IMR-90 (cell line): Measurements from ENCODE around the gene DUT. TPM values are rescaled to one million over a fixed set of nuclear protein-coding genes. Genes with fewer than 3 reads are reported as not detected.
A peak's percentile ranks its signal among the peaks of the same experiment; 100 is the strongest.

Experiments used
- ATAC-seq: fragments of 200-7000 bp; cut with Tn5 transposase; 2 replicates; pipeline ENCODE4 v1.9.1; 2020; ENCODE audit warnings: low read depth, mild to moderate bottlenecking, moderate library complexity
- BruUV-seq: library from RNA; stranded (reverse); fragments of 400-500 nt; replicated peaks from 2 replicates; lab custom pipeline; 2021; lab: Mats Ljungman, UMichigan
- CTCF ChIA-PET: fragments of 300-600 bp; formaldehyde crosslinking; extraction: SDS; loops from one replicate; lab custom pipeline; 2021; ENCODE audit warnings: antibody characterized with exemption; lab: Yijun Ruan, JAX
- POLR2A ChIA-PET: fragments of 300-600 bp; sonication (Branson Sonifier 250); formaldehyde crosslinking; loops from one replicate; lab custom pipeline; 2022; ENCODE audit warnings: antibody characterized with exemption; ENCODE audit not compliant: unreplicated experiment; lab: Charles Lee
- DNase-seq: peaks from one replicate; pipeline ENCODE4 v3.0.0; 2013
- H2AFZ ChIP-seq: replicated peaks from 2 replicates; pipeline ENCODE3; 2013; ENCODE audit warnings: low read length, mild to moderate bottlenecking; ENCODE audit not compliant: poor library complexity
- H2AK5ac ChIP-seq: 2 replicates; pipeline ENCODE4 v1.6.1; 2013; ENCODE audit warnings: low read depth, low read length, inconsistent platforms
- H2AK9ac ChIP-seq: replicated peaks from 2 replicates; pipeline ENCODE3; 2013; ENCODE audit warnings: mild to moderate bottlenecking, low read depth, low read length, moderate library complexity; ENCODE audit not compliant: poor library complexity
- H2BK120ac ChIP-seq: 2 replicates; pipeline ENCODE4 v1.6.1; 2013; ENCODE audit warnings: low read depth, low read length, inconsistent platforms
- H2BK15ac ChIP-seq: 3 replicates; pipeline ENCODE4 v1.6.1; 2013; ENCODE audit warnings: low read depth, low read length, inconsistent platforms
- H2BK20ac ChIP-seq: 2 replicates; pipeline ENCODE4 v1.6.1; 2013; ENCODE audit warnings: low read depth, mild to moderate bottlenecking, inconsistent platforms, low read length, moderate library complexity
- H2BK5ac ChIP-seq: 2 replicates; pipeline ENCODE4 v1.6.1; 2013; ENCODE audit warnings: mild to moderate bottlenecking, low read depth, low read length, inconsistent platforms; ENCODE audit not compliant: poor library complexity, severe bottlenecking
- H3K14ac ChIP-seq: replicated peaks from 2 replicates; pipeline ENCODE4 v1.6.1; 2013; ENCODE audit warnings: low read depth, low read length, inconsistent platforms
- H3K18ac ChIP-seq: 2 replicates; pipeline ENCODE4 v1.6.1; 2013; ENCODE audit warnings: low read depth, low read length, control low read depth
- H3K23ac ChIP-seq: 2 replicates; pipeline ENCODE4 v1.6.1; 2013; ENCODE audit warnings: low read depth, low read length, inconsistent platforms
- H3K27ac ChIP-seq: 2 replicates; pipeline ENCODE4 v1.5.1; 2013; ENCODE audit warnings: mild to moderate bottlenecking, control low read depth, low read length; ENCODE audit not compliant: insufficient read depth
- H3K27me3 ChIP-seq: 2 replicates; pipeline ENCODE4 v1.6.1; 2013; ENCODE audit warnings: low read length; ENCODE audit not compliant: control insufficient read depth, insufficient read depth
- H3K36me3 ChIP-seq: 2 replicates; pipeline ENCODE4 v1.6.1; 2013; ENCODE audit warnings: low read length, mixed read lengths; ENCODE audit not compliant: control insufficient read depth, insufficient read depth
- H3K4ac ChIP-seq: 2 replicates; pipeline ENCODE4 v1.6.1; 2013; ENCODE audit warnings: low read depth, low read length, inconsistent platforms
- H3K4me1 ChIP-seq: 2 replicates; pipeline ENCODE4 v1.6.1; 2013; ENCODE audit warnings: low read length, mixed read lengths; ENCODE audit not compliant: control insufficient read depth, insufficient read depth
- H3K4me2 ChIP-seq: 2 replicates; pipeline ENCODE4 v1.6.1; 2013; ENCODE audit warnings: low read depth, mild to moderate bottlenecking, control low read depth, low read length, moderate library complexity
- H3K4me3 ChIP-seq: 2 replicates; pipeline ENCODE4 v1.5.1; 2013; ENCODE audit warnings: low read depth, mild to moderate bottlenecking, control low read depth, low read length, moderate library complexity; ENCODE audit not compliant: insufficient read depth
- H3K56ac ChIP-seq: 2 replicates; pipeline ENCODE4 v1.6.1; 2013; ENCODE audit warnings: low read length, inconsistent platforms; ENCODE audit not compliant: insufficient read depth; ENCODE audit errors: extremely low read depth
- H3K79me1 ChIP-seq, 2 experiments: 2 replicates each; pipeline ENCODE4 v1.6.1; 2013; ENCODE audit warnings: low read length in 2 of 2, inconsistent platforms in 1 of 2, low read depth in 1 of 2
- H3K9ac ChIP-seq: 2 replicates; pipeline ENCODE4 v1.6.1; 2013; ENCODE audit warnings: low read depth, low read length, control low read depth
- H3K9me1 ChIP-seq: 2 replicates; pipeline ENCODE4 v1.6.1; 2013; ENCODE audit warnings: low read length, inconsistent platforms; ENCODE audit not compliant: insufficient read depth
- H3K9me3 ChIP-seq: 2 replicates; pipeline ENCODE4 v1.6.1; 2013; ENCODE audit warnings: low read length; ENCODE audit not compliant: control insufficient read depth, insufficient read depth
- H4K20me1 ChIP-seq: 2 replicates; pipeline ENCODE4 v1.6.1; 2013; ENCODE audit warnings: low read length, inconsistent platforms; ENCODE audit not compliant: insufficient read depth
- H4K5ac ChIP-seq: 2 replicates; pipeline ENCODE4 v1.6.1; 2013; ENCODE audit warnings: mild to moderate bottlenecking, low read depth, low read length, control low read depth
- H4K8ac ChIP-seq, 2 experiments: 2 replicates each; pipeline ENCODE4 v1.6.1; 2013; ENCODE audit warnings: low read depth in 2 of 2, low read length in 2 of 2, control low read depth in 1 of 2, inconsistent platforms in 1 of 2
- H4K91ac ChIP-seq: 2 replicates; pipeline ENCODE4 v1.6.1; 2013; ENCODE audit warnings: low read depth, low read length, inconsistent platforms; ENCODE audit not compliant: insufficient read depth
- BHLHE40 ChIP-seq: fragments of 150-350 bp; IDR thresholded peaks from 2 replicates; pipeline ENCODE4 v1.6.1; 2016; ENCODE audit warnings: mild to moderate bottlenecking, low read depth, low read length
- CEBPB ChIP-seq: IDR thresholded peaks from 2 replicates; pipeline ENCODE4 v1.6.1; 2012; ENCODE audit warnings: low read depth, low read length, improper control_type of control experiment
- CHD1 ChIP-seq: IDR thresholded peaks from 2 replicates; pipeline ENCODE4 v1.6.1; 2012; ENCODE audit warnings: low read depth, low read length, improper control_type of control experiment
- FOS ChIP-seq: fragments of 150-350 bp; IDR thresholded peaks from 2 replicates; pipeline ENCODE4 v1.6.1; 2016; ENCODE audit warnings: low read depth, low read length
- MAFK ChIP-seq: IDR thresholded peaks from 2 replicates; pipeline ENCODE4 v1.6.1; 2012; ENCODE audit warnings: low read depth, low read length, improper control_type of control experiment
- MAZ ChIP-seq: IDR thresholded peaks from 2 replicates; pipeline ENCODE4 v1.6.1; 2012; ENCODE audit warnings: low read depth, mild to moderate bottlenecking, low read length, improper control_type of control experiment, moderate library complexity, borderline replicate concordance
- MXI1 ChIP-seq: IDR thresholded peaks from 2 replicates; pipeline ENCODE4 v1.6.1; 2012; ENCODE audit warnings: low read depth, mild to moderate bottlenecking, low read length, moderate library complexity, borderline replicate concordance
- NFE2L2 ChIP-seq: fragments of 150-350 bp; IDR thresholded peaks from 2 replicates; pipeline ENCODE4 v1.6.1; 2016; ENCODE audit warnings: low read depth, mild to moderate bottlenecking, low read length
- POLR2A ChIP-seq: IDR thresholded peaks from 2 replicates; pipeline ENCODE4 v1.6.1; 2012; ENCODE audit warnings: mild to moderate bottlenecking, low read depth, low read length
- RAD21 ChIP-seq: IDR thresholded peaks from 2 replicates; pipeline ENCODE4 v1.6.1; 2012; ENCODE audit warnings: low read length, improper control_type of control experiment
- RCOR1 ChIP-seq: IDR thresholded peaks from 2 replicates; pipeline ENCODE4 v1.6.1; 2012; ENCODE audit warnings: mild to moderate bottlenecking, low read length, improper control_type of control experiment; ENCODE audit not compliant: insufficient replicate concordance
- RFX5 ChIP-seq: IDR thresholded peaks from 2 replicates; pipeline ENCODE4 v1.8.0; 2012; ENCODE audit warnings: low read depth, mild to moderate bottlenecking, low read length, moderate library complexity
- SMC3 ChIP-seq: fragments of 150-350 bp; IDR thresholded peaks from 2 replicates; pipeline ENCODE4 v1.6.1; 2016; ENCODE audit warnings: low read depth, mild to moderate bottlenecking, antibody characterized with exemption, low read length, moderate library complexity
- WGBS, 2 experiments: methylation state at CpG; one replicate each; pipeline versions ENCODE4 v1.1.5 to v1.1.7; 2013; ENCODE audit warnings: missing lambda C conversion rate in 2 of 2; ENCODE audit not compliant: insufficient read length in 1 of 2; ENCODE audit errors: extremely low coverage in 2 of 2; 5-methylcytosine and 5-hydroxymethylcytosine counted together
- dilution Hi-C: fragments of 300-500 bp; cut with HindIII; formaldehyde crosslinking; loops from one replicate; pipeline ENCODE4 v1.14.3; 2018; ENCODE audit warnings: low sequenced_read_pairs; ENCODE audit not compliant: unreplicated experiment
- in situ Hi-C: fragments of 300-500 bp; cut with MboI; formaldehyde crosslinking; loops from 3 replicates; pipeline ENCODE4 v1.14.3; 2019; ENCODE audit warnings: low sequenced_read_pairs, inconsistent platforms, mixed read lengths
- intact Hi-C: fragments of 100-400 bp; cut with micrococcal nuclease; formaldehyde crosslinking; loops from 2 replicates; pipeline ENCODE4 v1.10.0; 2022
- polyA plus RNA-seq, 3 experiments: library from polyadenylated mRNA; depleted of rRNA; stranded (reverse); fragments of >200 nt; gene quantifications; 2 replicates each; pipeline ENCODE4 v1.2.3, GENCODE V29; 2012; ENCODE audit warnings: low replicate concordance in 1 of 3
- total RNA-seq: library from RNA; depleted of rRNA; stranded (reverse); fragments of >200 nt; gene quantifications from 2 replicates; pipeline ENCODE4 v1.2.3, GENCODE V29; 2012
- TF ChIP-seq, protein P1 (sequence below): fragments of 150-350 bp; IDR thresholded peaks from 2 replicates; pipeline ENCODE4 v1.6.1; 2016; ENCODE audit warnings: low read depth, mild to moderate bottlenecking, low read length, moderate library complexity, borderline replicate concordance
- TF ChIP-seq, protein P2 (sequence below): conservative IDR thresholded peaks from 2 replicates; pipeline ENCODE4 v1.5.1; 2012; ENCODE audit warnings: mild to moderate bottlenecking, low read depth, low read length, improper control_type of control experiment
- TF ChIP-seq, protein P3 (sequence below): fragments of 150-350 bp; IDR thresholded peaks from 2 replicates; pipeline ENCODE4 v1.6.1; 2017; ENCODE audit warnings: mild to moderate bottlenecking, antibody characterized with exemption, low read length, low read depth

Gene DUT
- total and polyA plus RNA-seq, 2 of the 4 experiments (the other 2 are of a cell fraction): 18.8 to 36.4 TPM

DNA sequence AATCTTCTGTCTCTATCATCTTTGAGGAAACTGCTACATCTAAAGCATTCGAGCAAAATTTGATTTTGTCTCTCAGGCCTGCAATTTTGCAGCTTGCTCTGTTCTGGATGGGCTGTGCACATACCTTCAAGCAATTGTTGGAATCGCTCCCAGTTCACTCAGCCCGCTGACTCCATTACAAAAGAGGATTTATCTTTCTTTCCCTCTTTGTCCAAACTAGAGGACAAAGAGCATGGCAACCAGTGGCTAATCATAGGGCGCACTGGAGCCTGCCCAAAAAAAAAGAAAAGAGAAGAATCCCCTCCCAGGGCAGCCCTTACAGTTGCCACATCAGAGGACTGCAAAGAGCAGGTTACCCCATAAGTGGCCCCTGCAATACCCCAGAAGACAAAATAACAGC, 49.0 kb upstream of the DUT start:
- H3K27me3 ChIP-seq: no peaks in the 10 kb centered on the region; the same call in 1 of the 2 replicates
- no peak overlapping the region for H2BK5ac ChIP-seq
- no peak overlapping the region for H2BK15ac ChIP-seq
- no peak overlapping the region for H3K9ac ChIP-seq
- H3K79me1 ChIP-seq: no peaks in the 10 kb centered on the region
- no peak overlapping the region for H4K8ac ChIP-seq
- in situ Hi-C loops (loop anchor here (10.0 kb wide), 1 partner anchor 1087 kb away; no protein-coding TSS in a partner anchor), intact Hi-C loops (no loop called here), dilution Hi-C loops (no loop called here)
- H3K4me1 ChIP-seq: no peaks in the 10 kb centered on the region; the same call in none of the 2 replicates
- H3K14ac ChIP-seq: no peak overlapping the region
- no peak overlapping the region for H4K5ac ChIP-seq
- no peaks in the 10 kb centered on the region for H3K9me1 ChIP-seq
- H3K18ac ChIP-seq: no peak overlapping the region
- H2BK120ac ChIP-seq: no peak overlapping the region
- no peak overlapping the region for H3K4me3 ChIP-seq
- no peak overlapping the region for H3K23ac ChIP-seq
- H3K4me2 ChIP-seq: no peak overlapping the region
- no peak overlapping the region for H3K27ac ChIP-seq
- no peak overlapping the region for H2AK5ac ChIP-seq
- ChIA-PET POLR2A (no interaction called here), CTCF (no interaction called here)
- no peak for ATAC-seq
- BruUV-seq: no TSS peak
- H3K56ac ChIP-seq: no peak overlapping the region
- no peak overlapping the region for H2AFZ ChIP-seq
- WGBS, 2 experiments: 33% methylated on average over 3 of the region's 4 CpGs; no CpG with 5 or more reads in 1 of the 2 experiments
- peak; percentile 20 for DNase-seq
- no peaks in the 10 kb centered on the region for H3K36me3 ChIP-seq
- no peak overlapping the region for H4K91ac ChIP-seq
- no peaks in the 10 kb centered on the region for H3K9me3 ChIP-seq
- H2AK9ac ChIP-seq: no peak overlapping the region
- H4K20me1 ChIP-seq: no peaks in the 10 kb centered on the region
- no peak overlapping the region for H3K4ac ChIP-seq
- no peak overlapping the region for H2BK20ac ChIP-seq
- TF ChIP-seq RAD21: no peak
- no peak for TF ChIP-seq POLR2A
- TF ChIP-seq, protein P1, sequence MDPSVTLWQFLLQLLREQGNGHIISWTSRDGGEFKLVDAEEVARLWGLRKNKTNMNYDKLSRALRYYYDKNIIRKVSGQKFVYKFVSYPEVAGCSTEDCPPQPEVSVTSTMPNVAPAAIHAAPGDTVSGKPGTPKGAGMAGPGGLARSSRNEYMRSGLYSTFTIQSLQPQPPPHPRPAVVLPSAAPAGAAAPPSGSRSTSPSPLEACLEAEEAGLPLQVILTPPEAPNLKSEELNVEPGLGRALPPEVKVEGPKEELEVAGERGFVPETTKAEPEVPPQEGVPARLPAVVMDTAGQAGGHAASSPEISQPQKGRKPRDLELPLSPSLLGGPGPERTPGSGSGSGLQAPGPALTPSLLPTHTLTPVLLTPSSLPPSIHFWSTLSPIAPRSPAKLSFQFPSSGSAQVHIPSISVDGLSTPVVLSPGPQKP: no peak
- no peak for TF ChIP-seq CHD1
- TF ChIP-seq BHLHE40: no peak
- TF ChIP-seq NFE2L2: no peak
- TF ChIP-seq, protein P2, sequence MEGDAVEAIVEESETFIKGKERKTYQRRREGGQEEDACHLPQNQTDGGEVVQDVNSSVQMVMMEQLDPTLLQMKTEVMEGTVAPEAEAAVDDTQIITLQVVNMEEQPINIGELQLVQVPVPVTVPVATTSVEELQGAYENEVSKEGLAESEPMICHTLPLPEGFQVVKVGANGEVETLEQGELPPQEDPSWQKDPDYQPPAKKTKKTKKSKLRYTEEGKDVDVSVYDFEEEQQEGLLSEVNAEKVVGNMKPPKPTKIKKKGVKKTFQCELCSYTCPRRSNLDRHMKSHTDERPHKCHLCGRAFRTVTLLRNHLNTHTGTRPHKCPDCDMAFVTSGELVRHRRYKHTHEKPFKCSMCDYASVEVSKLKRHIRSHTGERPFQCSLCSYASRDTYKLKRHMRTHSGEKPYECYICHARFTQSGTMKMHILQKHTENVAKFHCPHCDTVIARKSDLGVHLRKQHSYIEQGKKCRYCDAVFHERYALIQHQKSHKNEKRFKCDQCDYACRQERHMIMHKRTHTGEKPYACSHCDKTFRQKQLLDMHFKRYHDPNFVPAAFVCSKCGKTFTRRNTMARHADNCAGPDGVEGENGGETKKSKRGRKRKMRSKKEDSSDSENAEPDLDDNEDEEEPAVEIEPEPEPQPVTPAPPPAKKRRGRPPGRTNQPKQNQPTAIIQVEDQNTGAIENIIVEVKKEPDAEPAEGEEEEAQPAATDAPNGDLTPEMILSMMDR: no peak
- no peak for TF ChIP-seq SMC3
- TF ChIP-seq, protein P3, sequence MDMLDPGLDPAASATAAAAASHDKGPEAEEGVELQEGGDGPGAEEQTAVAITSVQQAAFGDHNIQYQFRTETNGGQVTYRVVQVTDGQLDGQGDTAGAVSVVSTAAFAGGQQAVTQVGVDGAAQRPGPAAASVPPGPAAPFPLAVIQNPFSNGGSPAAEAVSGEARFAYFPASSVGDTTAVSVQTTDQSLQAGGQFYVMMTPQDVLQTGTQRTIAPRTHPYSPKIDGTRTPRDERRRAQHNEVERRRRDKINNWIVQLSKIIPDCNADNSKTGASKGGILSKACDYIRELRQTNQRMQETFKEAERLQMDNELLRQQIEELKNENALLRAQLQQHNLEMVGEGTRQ: no peak
- no peak for TF ChIP-seq RCOR1
- TF ChIP-seq FOS: no peak
- no peak for TF ChIP-seq RFX5
- TF ChIP-seq MAFK: no peak
- no peak for TF ChIP-seq MAZ
- TF ChIP-seq MXI1: no peak
- no peak for TF ChIP-seq CEBPB
